CD4-positive, alpha-beta T cell treated with Interleukin-12 subunit alpha and Interleukin-12 subunit beta, for 1 hour (primary cell): ENCODE data around the gene CCDC81.
"Not testable (repeated sequence)": the region's sequence is repeated elsewhere in the genome, so short reads cannot be mapped to it uniquely, and the experiment has no call there.

Experiments used
- DNase-seq: peaks from one replicate; pipeline ENCODE4 v3.0.0-alpha.2; 2020

CCDC81 gene

GRCh38 chr11:86374586-86374985 is at the start of gene CCDC81:
Gene CCDC81 (plus strand): TSS chr11:86374887. CDS start chr11:86375164, 277 bp downstream.
- no peak for DNase-seq

- DNase-seq = no peak
These were observed 39.4 kb upstream of the CCDC81 start for GRCh38 chr11:86335131-86335767.

- no peak for DNase-seq
These were observed 37.5 kb upstream of the CCDC81 start for GRCh38 chr11:86337227-86337626.

- DNase-seq = no peak
These were observed 33.3 kb upstream of the CCDC81 start for GRCh38 chr11:86341382-86341781.

GRCh38 chr11:86346513-86346912 is 28.2 kb upstream of the CCDC81 start:
- no peak for DNase-seq

GRCh38 chr11:86355256-86355655 is 19.4 kb upstream of the CCDC81 start:
- DNase-seq = no peak

- not testable (repeated sequence) for DNase-seq
These were observed 17.3 kb upstream of the CCDC81 start for GRCh38 chr11:86357412-86357811.

- no peak for DNase-seq
These were observed 16.0 kb upstream of the CCDC81 start for GRCh38 chr11:86358720-86359119.

- DNase-seq = no peak
These were observed 13.8 kb upstream of the CCDC81 start for GRCh38 chr11:86360775-86361395.

GRCh38 chr11:86363424-86363823 is 11.3 kb upstream of the CCDC81 start:
- DNase-seq = no peak

GRCh38 chr11:86365546-86365945 is 9.1 kb upstream of the CCDC81 start:
- DNase-seq = no peak

- DNase-seq = no peak
These were observed 5.0 kb upstream of the CCDC81 start for GRCh38 chr11:86369668-86370067.

- no peak for DNase-seq
These were observed 4.5 kb upstream of the CCDC81 start for GRCh38 chr11:86370171-86370570.

GRCh38 chr11:86370922-86371594 is 3.6 kb upstream of the CCDC81 start:
- DNase-seq = no peak

- no peak for DNase-seq
These were observed 2.6 kb upstream of the CCDC81 start for GRCh38 chr11:86372041-86372440.

GRCh38 chr11:86372586-86372985 is 2.1 kb upstream of the CCDC81 start:
- DNase-seq = no peak

- DNase-seq = no peak
These were observed 618 bp upstream of the CCDC81 start for GRCh38 chr11:86374069-86374468.

GRCh38 chr11:86377972-86378371 is 3.3 kb downstream of the CCDC81 start:
- DNase-seq = no peak

GRCh38 chr11:86380295-86381059 is 5.8 kb downstream of the CCDC81 start:
- DNase-seq = no peak

GRCh38 chr11:86383041-86383955 is 8.6 kb downstream of the CCDC81 start:
- DNase-seq = no peak

- no peak for DNase-seq
These were observed 11.6 kb downstream of the CCDC81 start for GRCh38 chr11:86386283-86386682.

- DNase-seq = no peak
These were observed 12.1 kb downstream of the CCDC81 start for GRCh38 chr11:86386746-86387145.
